A673 (cell line): Measurements from ENCODE around the gene CWC22. TPM values are rescaled to one million over a fixed set of nuclear protein-coding genes. Genes with fewer than 3 reads are reported as not detected.

ENCODE experiments used
- BruUV-seq: library from RNA; stranded (reverse); fragments of 400-500 nt; replicated peaks from 2 replicates; lab custom pipeline; 2021; lab: Mats Ljungman, UMichigan
- CTCF ChIA-PET: fragments of 300-600 bp; sonication (Branson Sonifier 250); formaldehyde crosslinking; loops from one replicate; lab custom pipeline; 2022; ENCODE audit warnings: antibody characterized with exemption; lab: Charles Lee
- POLR2A ChIA-PET: fragments of 300-600 bp; sonication (Branson Sonifier 250); formaldehyde crosslinking; loops from one replicate; lab custom pipeline; 2022; ENCODE audit warnings: antibody characterized with exemption; ENCODE audit not compliant: low non-redundant PET; lab: Charles Lee
- DNase-seq: peaks from one replicate; pipeline ENCODE4 v3.0.0-alpha.2; 2015; ENCODE audit warnings: low spot score
- H3K27ac ChIP-seq: fragments of 200-600 bp; sonication (generic); 2 replicates; pipeline ENCODE4 v1.5.1; 2016; ENCODE audit warnings: mixed run types, low read depth, mild to moderate bottlenecking, mixed read lengths, antibody characterized with exemption, low read length; ENCODE audit not compliant: poor library complexity, severe bottlenecking
- H3K27me3 ChIP-seq: fragments of 200-600 bp; sonication (generic); replicated peaks from 2 replicates; pipeline ENCODE4 v1.6.1; 2017; ENCODE audit warnings: mixed run types, low read depth, mild to moderate bottlenecking, mixed read lengths, antibody characterized with exemption, low read length; ENCODE audit not compliant: insufficient read depth, poor library complexity
- H3K36me3 ChIP-seq: fragments of 200-600 bp; sonication (generic); 2 replicates; pipeline ENCODE4 v1.6.1; 2016; ENCODE audit warnings: mixed run types, mild to moderate bottlenecking, mixed read lengths, antibody characterized with exemption, low read length; ENCODE audit not compliant: insufficient read depth, poor library complexity, severe bottlenecking
- H3K4me1 ChIP-seq: fragments of 200-600 bp; sonication (generic); 2 replicates; pipeline ENCODE4 v1.6.1; 2017; ENCODE audit warnings: mixed run types, mild to moderate bottlenecking, mixed read lengths, antibody characterized with exemption, low read length; ENCODE audit not compliant: insufficient read depth, poor library complexity, severe bottlenecking
- H3K4me3 ChIP-seq: fragments of 200-600 bp; sonication (generic); 2 replicates; pipeline ENCODE4 v1.5.1; 2016; ENCODE audit warnings: low read depth, mixed run types, mild to moderate bottlenecking, mixed read lengths, low read length; ENCODE audit not compliant: poor library complexity, severe bottlenecking
- H3K9me3 ChIP-seq: fragments of 200-600 bp; sonication (generic); 2 replicates; pipeline ENCODE4 v1.6.1; 2016; ENCODE audit warnings: mixed run types, low read depth, mild to moderate bottlenecking, mixed read lengths, antibody characterized with exemption, low read length; ENCODE audit not compliant: poor library complexity, severe bottlenecking
- CTCF ChIP-seq: fragments of 300-800, 200-600 bp; sonication (generic); conservative IDR thresholded peaks from 2 replicates; pipeline ENCODE4 v1.5.1; 2017; ENCODE audit warnings: low read depth, mild to moderate bottlenecking, antibody characterized with exemption, low read length, moderate library complexity, mixed read lengths
- EZH2 ChIP-seq: fragments of 200-600 bp; sonication (generic); IDR thresholded peaks from 2 replicates; pipeline ENCODE4 v1.6.1; 2017; ENCODE audit warnings: borderline replicate concordance, low read depth, mild to moderate bottlenecking, mixed read lengths, antibody characterized with exemption, low read length; ENCODE audit not compliant: poor library complexity, severe bottlenecking
- intact Hi-C: fragments of 100-400 bp; cut with micrococcal nuclease; formaldehyde crosslinking; loops from one replicate; pipeline ENCODE4 v1.10.0; 2022; ENCODE audit not compliant: unreplicated experiment
- total RNA-seq: library from RNA; stranded (reverse); gene quantifications from 2 replicates; pipeline ENCODE4 v1.2.3, GENCODE V29; 2021

The CWC22 gene
- total RNA-seq, 1 experiment from 2014 or later, result 26.7 TPM

GRCh38 chr2:179927041-179927440 is 80.1 kb downstream of the CWC22 start:
- ChIA-PET CTCF (no interaction called here), POLR2A (no interaction called here)
- Histone ChIP-seq H3K9me3 (peaks cover 8% of the 10 kb centered on the region), H3K36me3 (no peaks in the 10 kb centered on the region), H3K4me1 (no peaks in the 10 kb centered on the region), H3K27ac (no peak overlapping the region), H3K27me3 (no peaks in the 10 kb centered on the region), H3K4me3 (no peak overlapping the region)
- intact Hi-C loops, result no loop called here
- no TSS peak for BruUV-seq
- TF ChIP-seq EZH2 (no peak), CTCF (no peak)
- no peak for DNase-seq

DNA sequence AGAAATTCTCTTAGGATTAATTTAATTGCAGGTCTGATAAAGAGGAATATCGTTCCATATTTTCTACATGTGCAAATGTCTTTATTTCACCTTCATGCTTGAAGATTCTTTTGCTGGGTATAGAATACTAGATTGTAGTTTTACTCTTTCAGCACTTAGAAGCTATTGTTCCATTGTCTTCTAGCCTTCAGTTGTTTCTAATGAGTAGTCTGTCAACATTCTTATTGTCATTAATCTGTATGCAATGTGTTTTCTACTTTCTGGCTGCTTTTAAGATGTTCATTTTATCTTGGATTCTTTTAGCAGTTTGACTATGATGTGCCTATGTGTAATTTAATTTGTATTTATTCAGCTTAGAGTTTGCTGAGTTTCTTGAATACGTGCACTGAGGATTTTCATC is 81.4 kb downstream of the CWC22 start:
- BruUV-seq, result no TSS peak

GRCh38 chr2:179917272-179917671 is 89.8 kb downstream of the CWC22 start:
- POLR2A ChIA-PET, result no interaction called here
- no peak overlapping the region for H3K4me3 ChIP-seq
- H3K27ac ChIP-seq, result no peak overlapping the region
- CTCF ChIA-PET, result no interaction called here
- intact Hi-C loops, result no loop called here
- H3K4me1 ChIP-seq, result no peaks in the 10 kb centered on the region
- no TSS peak for BruUV-seq
- DNase-seq, result peak; percentile 7
- TF ChIP-seq CTCF (no peak), EZH2 (no peak)
- H3K9me3 ChIP-seq, result no peaks in the 10 kb centered on the region
- no peaks in the 10 kb centered on the region for H3K36me3 ChIP-seq
- H3K27me3 ChIP-seq, result no peaks in the 10 kb centered on the region

More for the DNA sequence above, 81.4 kb downstream of the CWC22 start:
- DNase-seq, result no peak
- TF ChIP-seq CTCF, result no peak
- no peak for TF ChIP-seq EZH2
- ChIA-PET POLR2A (no interaction called here), CTCF (no interaction called here)
- Histone ChIP-seq H3K27me3 (no peaks in the 10 kb centered on the region), H3K4me1 (no peaks in the 10 kb centered on the region), H3K4me3 (no peak overlapping the region), H3K27ac (no peak overlapping the region), H3K9me3 (peaks cover 8% of the 10 kb centered on the region), H3K36me3 (no peaks in the 10 kb centered on the region)
- intact Hi-C loops, result no loop called here
